ES-I3 (cell line): ENCODE data around the gene MLF2.

Experiments
- H3K36me3 ChIP-seq: 2 replicates; pipeline ENCODE4 v1.6.1; 2013; ENCODE audit warnings: mild to moderate bottlenecking, low read length, control low read depth, moderate library complexity; ENCODE audit not compliant: insufficient read depth
- H3K4me1 ChIP-seq: 2 replicates; pipeline ENCODE4 v1.6.1; 2013; ENCODE audit warnings: mild to moderate bottlenecking, control low read depth, low read length; ENCODE audit not compliant: insufficient read depth
- H3K9ac ChIP-seq: 2 replicates; pipeline ENCODE4 v1.6.1; 2013; ENCODE audit warnings: low read depth, mild to moderate bottlenecking, low read length, moderate library complexity
- H3K9me3 ChIP-seq: 2 replicates; pipeline ENCODE4 v1.6.1; 2013; ENCODE audit warnings: mild to moderate bottlenecking, low read length, moderate library complexity; ENCODE audit not compliant: control insufficient read depth, insufficient read depth

The MLF2 gene, protein sequence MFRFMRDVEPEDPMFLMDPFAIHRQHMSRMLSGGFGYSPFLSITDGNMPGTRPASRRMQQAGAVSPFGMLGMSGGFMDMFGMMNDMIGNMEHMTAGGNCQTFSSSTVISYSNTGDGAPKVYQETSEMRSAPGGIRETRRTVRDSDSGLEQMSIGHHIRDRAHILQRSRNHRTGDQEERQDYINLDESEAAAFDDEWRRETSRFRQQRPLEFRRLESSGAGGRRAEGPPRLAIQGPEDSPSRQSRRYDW

DNA sequence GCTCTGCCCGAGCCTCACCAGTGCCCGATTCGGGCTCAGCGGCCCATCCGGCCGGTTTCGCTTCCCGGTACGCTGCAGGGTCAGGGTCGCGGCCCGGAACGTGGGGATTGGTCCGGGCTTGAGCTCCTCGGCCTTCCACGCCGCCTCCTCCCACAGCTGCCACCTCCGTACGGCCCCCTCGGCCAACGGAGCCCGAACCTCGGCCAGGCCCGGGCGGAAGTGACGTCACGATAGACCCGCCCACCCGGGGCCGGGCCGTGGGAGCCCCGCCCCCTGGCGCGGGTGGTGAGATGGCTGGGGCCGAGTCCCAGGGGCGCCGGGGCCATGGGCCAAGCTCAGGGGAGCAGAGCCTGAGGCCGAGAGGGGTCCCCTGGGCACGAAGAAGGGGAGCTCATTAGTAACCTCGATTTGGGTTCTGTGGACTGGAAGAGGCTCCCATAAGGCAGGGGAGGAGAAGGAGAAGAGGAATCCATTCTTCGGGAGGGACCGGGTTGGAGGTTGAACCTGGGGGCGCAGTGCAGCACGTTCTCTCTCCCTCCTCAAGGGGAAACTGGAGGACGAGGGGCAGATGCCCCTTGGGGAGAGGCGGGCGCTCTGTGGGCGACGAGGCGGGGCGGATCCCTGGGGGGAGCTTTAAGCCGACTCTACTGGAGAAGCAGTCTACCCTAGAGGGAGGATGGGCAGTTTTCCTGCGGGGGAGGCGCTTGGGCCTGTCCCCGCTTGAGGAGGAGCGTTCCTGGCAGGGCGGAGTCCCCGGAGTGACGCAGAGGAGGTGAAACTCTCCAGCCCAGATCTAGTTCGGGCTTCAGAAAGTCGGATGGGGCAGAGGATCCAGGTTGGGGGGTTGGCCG, at the start of gene MLF2:
MLF2 (minus strand) TSS at position 221 of the 851 bp plus-strand sequence. CDS start 807 bp downstream, outside the sequence.
- peaks cover 16% of the 10 kb centered on the region for H3K4me1 ChIP-seq
- H3K36me3 ChIP-seq = peaks cover 28% of the 10 kb centered on the region
- peak within 1 kb of the TSS; percentile 96 for H3K9ac ChIP-seq
- H3K9me3 ChIP-seq = no peaks in the 10 kb centered on the region

DNA sequence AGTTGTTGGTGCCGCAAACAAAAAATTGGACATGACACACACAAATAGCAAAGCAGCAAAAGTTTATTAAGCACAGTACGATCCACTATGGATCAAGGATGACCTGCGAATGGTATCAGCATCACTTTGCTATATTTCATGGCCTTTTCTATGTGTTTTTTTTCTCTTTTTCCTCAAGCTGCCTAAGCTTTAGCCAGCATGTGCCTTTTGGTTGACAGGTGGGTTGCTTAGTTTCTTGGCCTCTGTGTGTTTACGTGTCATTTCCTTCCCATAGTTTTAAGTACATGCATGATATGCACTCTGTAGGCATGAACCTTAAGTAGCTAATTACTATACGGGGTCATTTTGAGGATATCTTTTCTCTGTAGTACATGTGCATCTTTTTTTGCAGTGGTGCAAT, 46.2 kb upstream of the MLF2 start:
- H3K4me1 ChIP-seq = no peaks in the 10 kb centered on the region
- no peak overlapping the region for H3K9ac ChIP-seq
- H3K36me3 ChIP-seq = no peaks in the 10 kb centered on the region
- H3K9me3 ChIP-seq = no peaks in the 10 kb centered on the region

DNA sequence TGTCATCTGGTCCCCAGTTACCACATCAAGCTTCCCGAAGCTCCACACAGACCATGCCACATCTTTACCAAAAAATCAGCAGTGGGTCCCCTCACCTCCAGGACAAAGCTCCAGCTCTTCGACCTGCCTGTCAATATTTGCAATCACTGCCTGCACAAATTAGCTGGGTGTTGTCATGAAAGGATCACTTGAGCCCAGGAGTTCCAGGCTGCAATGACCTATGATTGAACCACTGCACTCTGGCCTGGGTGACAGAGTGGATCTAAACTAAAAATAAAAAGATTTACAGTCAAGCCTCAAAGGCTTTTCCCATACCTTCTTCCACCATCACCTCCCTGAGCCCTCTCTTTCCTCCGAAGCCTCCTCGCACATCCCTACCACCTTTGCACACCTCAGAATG, 43.6 kb upstream of the MLF2 start:
- H3K36me3 ChIP-seq = no peaks in the 10 kb centered on the region
- H3K9ac ChIP-seq = no peak overlapping the region
- no peaks in the 10 kb centered on the region for H3K9me3 ChIP-seq
- H3K4me1 ChIP-seq = no peaks in the 10 kb centered on the region; the same call in 1 of the 2 replicates

DNA sequence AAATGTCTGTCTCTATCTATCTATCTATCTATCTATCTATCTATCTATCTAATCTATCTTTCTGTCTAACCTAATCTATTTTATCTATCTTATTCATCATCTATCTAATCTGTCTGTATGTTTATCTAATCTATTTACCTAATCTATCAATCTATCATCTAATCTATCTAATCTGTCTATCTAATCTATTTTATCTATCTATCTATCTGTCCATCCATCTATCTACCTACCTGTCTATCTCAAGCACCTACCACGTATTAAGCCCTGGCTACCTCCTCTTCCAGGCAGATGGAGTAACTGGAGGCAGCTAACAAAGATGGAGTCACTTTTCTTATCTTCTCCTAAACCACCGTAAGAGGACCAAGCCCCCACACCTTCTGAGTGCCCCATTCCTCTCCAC, 42.1 kb upstream of the MLF2 start:
- Histone ChIP-seq H3K9ac (no peak overlapping the region), H3K36me3 (no peaks in the 10 kb centered on the region), H3K9me3 (no peaks in the 10 kb centered on the region), H3K4me1 (no peaks in the 10 kb centered on the region; the same call in 1 of the 2 replicates)

DNA sequence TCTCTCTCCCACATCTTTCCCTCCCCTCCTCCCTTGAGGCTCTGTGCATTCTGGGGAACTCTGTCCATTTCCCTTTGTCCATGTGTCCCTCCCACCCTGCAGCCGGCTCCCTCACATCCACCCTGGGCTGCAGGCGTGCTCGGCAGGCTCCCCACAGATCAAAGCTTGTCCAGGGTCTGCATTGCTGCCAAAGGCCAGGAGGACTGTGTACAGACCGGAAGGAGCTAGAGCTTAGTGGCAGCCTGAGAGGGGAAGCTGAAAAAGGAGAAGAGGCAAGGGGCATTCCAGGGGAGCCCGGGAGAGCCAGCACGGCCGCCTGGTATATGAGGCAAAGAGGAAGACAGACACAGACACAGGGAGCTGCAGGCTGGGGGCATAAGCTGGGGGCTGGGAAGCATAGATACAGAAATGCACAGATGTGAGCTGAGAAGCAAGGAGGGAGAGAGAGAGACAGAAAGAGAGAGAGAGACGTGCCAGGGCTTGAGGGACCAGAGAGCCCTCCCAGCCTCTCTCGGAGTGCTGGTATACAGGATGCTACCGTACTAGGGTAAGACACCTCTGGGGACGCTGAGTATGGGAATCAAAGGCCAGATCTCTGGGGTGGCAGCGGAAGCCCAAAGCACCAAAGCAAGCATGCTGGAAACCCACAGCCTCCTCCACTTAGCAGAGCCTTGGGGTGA, 39.7 kb upstream of the MLF2 start:
- Histone ChIP-seq H3K4me1 (peaks cover 4% of the 10 kb centered on the region; the same call in 1 of the 2 replicates), H3K9me3 (no peaks in the 10 kb centered on the region), H3K9ac (no peak overlapping the region), H3K36me3 (no peaks in the 10 kb centered on the region)

DNA sequence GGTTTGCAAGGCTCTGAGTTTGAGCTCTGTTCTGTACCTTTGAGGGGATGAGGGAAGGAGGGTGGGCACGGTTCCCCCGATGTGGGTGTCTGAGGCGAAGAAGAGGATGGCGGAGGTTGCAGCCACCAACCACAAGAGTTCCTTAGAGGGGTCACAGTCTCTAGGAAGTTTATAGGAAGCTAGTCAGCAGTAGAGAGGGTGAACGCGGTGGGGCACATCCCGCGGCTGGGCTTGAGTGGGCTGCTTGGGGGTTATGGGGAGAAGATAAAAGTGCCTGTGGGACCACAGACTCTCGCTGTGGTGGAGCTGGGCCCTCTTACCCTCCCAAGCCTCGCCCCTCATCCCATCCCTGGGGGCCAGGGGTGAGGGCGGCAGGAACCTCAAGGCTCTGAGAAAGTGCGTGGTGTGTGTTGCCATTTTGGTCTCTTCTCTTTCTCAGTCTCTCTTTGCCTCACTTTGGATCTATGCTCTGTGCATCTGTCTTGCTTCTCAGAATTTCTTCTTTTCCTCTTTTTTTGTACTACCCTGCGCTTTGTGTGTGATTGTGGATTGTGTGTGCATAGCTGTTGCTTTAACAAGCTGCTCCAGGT, 39.1 kb upstream of the MLF2 start:
- H3K4me1 ChIP-seq = peaks cover 7% of the 10 kb centered on the region
- H3K9ac ChIP-seq = no peak overlapping the region
- no peaks in the 10 kb centered on the region for H3K9me3 ChIP-seq
- H3K36me3 ChIP-seq = no peaks in the 10 kb centered on the region

DNA sequence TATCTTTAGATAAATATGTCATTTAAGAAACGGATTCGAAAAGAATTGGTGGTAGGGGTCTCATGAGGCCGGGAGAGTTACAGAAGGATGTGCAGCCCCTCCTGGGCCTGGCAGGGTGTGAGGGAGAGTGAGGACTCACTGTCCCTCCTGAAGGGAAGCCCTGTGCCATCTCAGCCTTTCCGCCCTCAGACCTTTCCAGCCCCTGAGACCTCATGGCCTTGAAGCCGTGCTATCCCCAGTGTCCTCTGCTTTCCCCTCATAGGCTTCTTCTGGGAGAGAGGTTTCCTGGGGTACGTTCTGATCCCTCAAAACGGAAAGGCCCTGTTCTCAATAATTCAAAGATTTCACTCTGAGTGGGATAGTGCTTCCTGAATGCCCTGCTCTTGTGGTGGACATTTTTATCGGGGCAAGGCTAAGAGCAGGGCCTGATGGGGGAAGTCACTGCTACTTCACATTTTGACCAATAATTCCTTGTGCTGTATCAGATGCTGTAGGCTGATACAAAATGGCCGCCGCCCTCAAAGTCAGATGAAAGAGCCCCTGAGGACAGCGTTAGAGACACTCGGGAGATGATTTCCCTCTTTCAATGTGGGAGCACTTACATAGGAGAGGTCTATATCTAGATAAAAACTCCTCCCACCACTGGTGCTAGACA, 37.7 kb upstream of the MLF2 start:
- Histone ChIP-seq H3K9me3 (no peaks in the 10 kb centered on the region), H3K9ac (no peak overlapping the region), H3K36me3 (no peaks in the 10 kb centered on the region)

DNA sequence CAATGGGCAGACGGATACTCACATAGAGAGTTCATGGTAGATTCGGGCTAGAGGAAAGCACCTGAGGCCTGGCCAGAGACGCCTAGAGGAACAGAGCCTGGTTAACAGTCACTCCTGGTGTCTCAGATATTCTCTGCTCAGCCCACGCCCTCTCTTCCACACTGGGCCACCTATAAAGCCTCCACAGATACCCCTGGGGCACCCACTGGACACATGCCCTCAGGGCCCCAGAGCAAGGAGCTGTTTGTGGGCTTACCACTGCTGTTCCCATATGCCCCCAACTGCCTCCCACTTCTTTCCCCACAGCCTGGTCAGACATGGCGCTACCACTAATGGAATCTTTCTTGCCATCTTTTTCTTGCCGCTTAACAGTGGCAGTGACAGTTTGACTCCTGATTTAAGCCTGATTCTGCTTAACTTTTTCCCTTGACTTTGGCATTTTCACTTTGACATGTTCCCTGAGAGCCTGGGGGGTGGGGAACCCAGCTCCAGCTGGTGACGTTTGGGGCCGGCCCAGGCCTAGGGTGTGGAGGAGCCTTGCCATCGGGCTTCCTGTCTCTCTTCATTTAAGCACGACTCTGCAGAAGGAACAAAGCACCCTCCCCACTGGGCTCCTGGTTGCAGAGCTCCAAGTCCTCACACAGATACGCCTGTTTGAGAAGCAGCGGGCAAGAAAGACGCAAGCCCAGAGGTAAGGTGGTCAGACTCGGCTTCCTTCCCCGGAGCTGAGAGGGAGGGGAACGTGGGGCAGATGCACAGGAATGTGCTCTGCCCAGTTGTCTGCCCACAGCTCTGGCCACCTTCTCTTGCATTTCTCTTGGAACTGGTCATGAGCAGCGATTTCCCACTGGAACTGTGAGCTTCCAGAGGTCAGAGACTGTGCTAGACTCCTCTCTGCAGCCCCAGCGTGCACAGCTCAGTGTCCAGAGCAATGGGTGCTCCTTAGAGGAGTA, 36.3 kb upstream of the MLF2 start, which contains the start of gene CD4:
CD4 (plus strand) TSS at position 557 of the 953 bp plus-strand sequence. CDS start 10,611 bp downstream, outside the sequence.
- Histone ChIP-seq H3K9me3 (no peaks in the 10 kb centered on the region), H3K4me1 (peaks cover 8% of the 10 kb centered on the region), H3K9ac (no peak within 1 kb of the TSS), H3K36me3 (no peaks in the 10 kb centered on the region)

More for the DNA sequence above, 37.7 kb upstream of the MLF2 start:
- H3K4me1 ChIP-seq = peaks cover 8% of the 10 kb centered on the region

DNA sequence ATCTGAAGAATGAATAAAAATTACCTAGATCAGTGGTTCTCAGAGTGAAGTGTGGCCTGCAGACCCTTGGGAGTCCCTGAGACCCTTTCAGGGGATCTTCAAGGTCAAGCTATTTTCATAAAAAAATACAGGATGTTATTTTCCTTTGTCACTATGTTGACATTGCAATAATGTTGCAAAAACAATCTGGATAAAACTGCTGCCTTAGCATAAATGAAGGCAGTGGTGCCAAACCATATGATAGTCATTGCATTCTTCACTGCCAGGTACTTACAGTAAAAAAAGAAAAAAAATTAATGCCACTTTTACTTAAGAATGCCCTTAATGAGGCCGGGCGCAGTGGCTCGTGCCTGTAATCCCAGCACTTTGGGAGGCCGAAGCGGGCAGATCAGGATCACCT, 34.4 kb upstream of the MLF2 start:
- peaks cover 8% of the 10 kb centered on the region for H3K4me1 ChIP-seq
- no peak overlapping the region for H3K9ac ChIP-seq

DNA sequence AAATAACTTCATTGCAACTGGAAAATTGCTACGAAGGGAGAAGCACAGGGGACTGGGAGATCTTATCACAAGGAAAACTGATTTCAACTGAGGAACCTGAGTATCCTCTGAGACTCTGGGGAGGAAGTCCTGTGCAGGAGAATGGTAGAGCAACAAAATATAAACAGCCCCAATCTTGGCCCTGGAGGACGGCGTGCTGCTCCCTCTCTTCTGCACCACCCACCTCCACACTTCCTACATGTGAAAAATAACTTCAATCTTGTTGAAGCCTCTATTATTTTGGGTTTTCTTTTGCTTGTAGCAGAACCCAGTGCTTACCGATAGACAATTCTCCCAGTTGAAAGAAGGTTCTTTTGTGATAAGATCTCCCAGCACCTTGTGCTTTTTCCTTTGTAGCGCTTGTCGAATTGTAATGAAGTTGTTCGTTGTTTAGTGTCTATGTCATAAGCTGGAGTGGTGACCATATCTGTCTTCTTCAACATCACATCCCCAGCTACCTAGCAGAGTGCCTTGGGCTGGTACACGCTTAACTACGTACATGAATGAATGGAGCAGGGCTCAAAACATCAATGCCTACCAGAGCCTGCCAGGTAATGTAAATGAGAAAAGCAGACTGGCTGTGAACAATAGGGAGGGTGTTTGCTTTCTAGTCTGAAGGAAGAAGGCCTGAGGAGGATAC, 33.6 kb upstream of the MLF2 start:
- Histone ChIP-seq H3K4me1 (peaks cover 8% of the 10 kb centered on the region), H3K9me3 (no peaks in the 10 kb centered on the region), H3K9ac (no peak overlapping the region), H3K36me3 (no peaks in the 10 kb centered on the region)

More for the DNA sequence above, 34.4 kb upstream of the MLF2 start:
- H3K9me3 ChIP-seq = no peaks in the 10 kb centered on the region
- H3K36me3 ChIP-seq = no peaks in the 10 kb centered on the region

DNA sequence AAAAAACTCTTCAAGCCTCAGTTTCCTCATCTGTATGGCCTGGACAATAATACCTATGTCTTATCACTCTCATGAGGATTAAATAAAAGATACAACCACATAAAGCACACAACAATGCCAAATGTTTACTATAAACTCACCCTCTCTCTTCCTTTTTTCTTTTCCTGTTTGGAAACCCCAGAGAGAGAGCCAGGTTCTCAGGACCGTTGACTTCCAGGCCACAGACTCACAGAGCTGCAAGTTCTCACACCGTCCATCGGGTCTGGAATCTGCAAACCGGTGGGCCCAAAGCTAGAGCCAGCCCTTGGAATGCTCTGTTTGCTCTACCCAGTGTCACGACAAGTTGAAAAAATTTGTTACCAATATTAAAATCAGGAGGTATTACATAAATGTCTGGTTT, 31.8 kb upstream of the MLF2 start:
- no peaks in the 10 kb centered on the region for H3K9me3 ChIP-seq
- no peak overlapping the region for H3K9ac ChIP-seq
- no peaks in the 10 kb centered on the region for H3K36me3 ChIP-seq
- peaks cover 7% of the 10 kb centered on the region for H3K4me1 ChIP-seq

DNA sequence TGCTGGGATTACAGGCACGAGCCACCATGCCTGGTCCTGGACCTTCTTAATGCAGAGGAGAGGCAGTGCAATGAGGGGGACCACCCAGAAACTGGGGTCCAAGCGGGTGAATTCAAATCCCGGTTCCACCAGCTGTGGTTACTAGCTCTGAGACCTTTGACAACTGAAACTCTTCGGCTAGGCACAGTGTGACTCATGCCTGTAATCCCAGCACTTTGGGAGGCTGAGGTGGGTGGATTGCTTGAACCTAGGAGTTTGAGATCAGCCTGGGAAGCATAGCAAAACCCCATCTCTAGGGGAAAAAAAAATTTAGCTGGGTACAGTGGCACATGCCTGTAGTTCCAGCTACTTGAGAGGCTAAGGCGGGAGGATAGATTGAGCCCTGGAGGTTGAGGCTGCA, 31.4 kb upstream of the MLF2 start:
- Histone ChIP-seq H3K9ac (no peak overlapping the region), H3K9me3 (no peaks in the 10 kb centered on the region), H3K4me1 (peaks cover 4% of the 10 kb centered on the region), H3K36me3 (no peaks in the 10 kb centered on the region)
